GM18508 (cell line): ENCODE data around the gene ENAH.

ENCODE experiments used
- ATAC-seq: cut with Tn5 transposase; IDR thresholded peaks from one replicate; pipeline ENCODE4 v1.9.1; 2021; ENCODE audit warnings: moderate number of reproducible peaks; ENCODE audit not compliant: insufficient read depth, unreplicated experiment

ENAH gene

GRCh38 chr1:225610539-225610938, 42.4 kb downstream of the ENAH start:
- ATAC-seq = no peak

GRCh38 chr1:225608014-225608796, 44.7 kb downstream of the ENAH start:
- ATAC-seq = no peak

- ATAC-seq = no peak
Observed at GRCh38 chr1:225607355-225607754, 45.6 kb downstream of the ENAH start.

- ATAC-seq = no peak
Observed at GRCh38 chr1:225603538-225604354, 49.2 kb downstream of the ENAH start.

- no peak for ATAC-seq
Observed at GRCh38 chr1:225602590-225603206, 50.2 kb downstream of the ENAH start.

DNA sequence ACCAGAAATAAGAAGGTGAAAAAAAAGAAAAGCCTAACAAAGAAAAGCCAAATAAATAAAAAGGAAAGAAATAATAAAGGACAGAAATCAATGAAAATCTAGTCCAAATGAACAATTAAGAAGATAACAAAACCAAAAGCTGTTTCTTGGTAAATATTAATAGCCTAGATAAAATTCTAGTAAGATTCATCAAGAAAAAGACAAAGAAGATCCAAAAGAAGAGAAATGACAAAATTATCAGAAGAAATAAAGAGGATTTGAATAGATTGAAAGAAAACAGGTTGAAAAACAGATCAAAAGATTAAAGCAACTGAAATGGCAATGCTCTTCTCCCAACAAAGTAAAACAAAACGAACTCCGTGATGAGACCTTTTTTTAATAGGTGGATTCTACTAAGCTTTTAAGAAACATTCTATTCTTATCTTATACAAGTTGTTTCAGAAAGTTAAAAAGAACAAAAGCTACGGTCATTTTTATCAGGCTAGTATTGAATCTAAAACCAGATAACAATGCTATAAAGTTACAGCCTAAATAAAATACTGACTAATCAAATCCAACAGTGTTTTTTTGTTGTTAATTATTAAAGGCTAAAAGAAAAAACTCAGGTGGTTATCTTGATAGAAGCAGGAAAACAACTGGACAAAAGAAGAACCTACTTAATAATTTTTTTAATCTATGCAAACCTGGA, 50.9 kb downstream of the ENAH start:
- ATAC-seq = no peak

DNA sequence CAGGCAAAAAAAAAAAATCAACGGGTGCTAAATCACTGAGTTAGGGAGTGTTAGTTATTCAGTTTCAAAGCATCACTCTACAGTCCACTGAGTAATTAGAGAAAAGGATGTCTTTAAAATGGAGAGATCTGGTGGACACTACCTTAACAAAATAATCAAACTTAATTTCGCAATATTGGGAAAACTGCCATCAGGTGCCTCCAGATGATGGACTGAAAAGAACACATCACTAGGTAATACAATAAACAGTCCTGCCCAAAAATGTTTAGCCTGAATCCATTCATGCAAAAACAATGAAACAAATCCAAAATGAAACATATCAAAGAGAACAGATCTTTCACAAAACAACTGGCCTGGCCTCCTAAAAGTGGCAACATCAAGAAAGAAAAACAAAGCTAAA, 54.1 kb downstream of the ENAH start:
- no peak for ATAC-seq

GRCh38 chr1:225597926-225598575, 54.9 kb downstream of the ENAH start:
- ATAC-seq = no peak

DNA sequence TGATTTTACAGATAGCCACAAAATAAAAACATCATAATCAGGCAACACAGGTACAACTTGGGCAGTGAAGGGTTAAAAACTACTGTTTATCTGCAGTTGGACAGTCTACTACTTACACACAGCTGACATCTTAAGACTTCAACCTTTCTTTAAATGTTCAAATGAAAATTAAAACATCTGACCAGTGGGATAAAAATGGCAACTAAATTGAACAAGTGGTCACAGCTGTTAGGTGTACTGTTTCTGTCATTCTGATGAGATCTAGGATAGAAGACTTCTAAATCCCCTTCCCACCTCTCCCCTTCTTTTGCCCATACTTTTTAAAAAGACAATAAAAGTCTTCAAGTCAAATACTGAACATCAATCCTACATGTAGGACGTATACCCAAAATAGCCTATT, 56.2 kb downstream of the ENAH start:
- no peak for ATAC-seq

- ATAC-seq = no peak
Observed at GRCh38 chr1:225595974-225596551, 56.9 kb downstream of the ENAH start.

- ATAC-seq = no peak
Observed at GRCh38 chr1:225595452-225595851, 57.5 kb downstream of the ENAH start.

- ATAC-seq = no peak
Observed at GRCh38 chr1:225593414-225593813, 59.5 kb downstream of the ENAH start.

GRCh38 chr1:225592362-225593025, 60.4 kb downstream of the ENAH start:
- no peak for ATAC-seq

GRCh38 chr1:225587310-225587709, 65.6 kb downstream of the ENAH start:
- no peak for ATAC-seq

DNA sequence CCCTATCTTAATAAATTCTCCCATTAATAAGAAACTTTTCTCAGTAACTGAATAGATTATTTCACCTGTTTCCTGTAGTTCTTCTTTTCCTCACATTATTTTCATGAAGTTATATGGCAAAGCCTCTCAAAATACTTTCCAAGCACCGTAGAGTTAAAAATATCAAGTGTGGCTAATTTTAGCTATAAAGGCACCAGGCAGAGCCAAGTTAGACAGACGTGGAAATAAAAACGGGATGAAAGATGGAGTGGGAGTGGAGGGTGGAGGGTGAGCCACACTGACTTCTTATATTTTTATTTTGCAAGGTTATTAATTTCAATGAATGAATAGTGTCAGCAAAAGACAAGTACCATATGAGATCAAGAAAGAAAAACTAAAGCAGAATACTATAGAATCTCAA, 71.7 kb downstream of the ENAH start:
- no peak for ATAC-seq

DNA sequence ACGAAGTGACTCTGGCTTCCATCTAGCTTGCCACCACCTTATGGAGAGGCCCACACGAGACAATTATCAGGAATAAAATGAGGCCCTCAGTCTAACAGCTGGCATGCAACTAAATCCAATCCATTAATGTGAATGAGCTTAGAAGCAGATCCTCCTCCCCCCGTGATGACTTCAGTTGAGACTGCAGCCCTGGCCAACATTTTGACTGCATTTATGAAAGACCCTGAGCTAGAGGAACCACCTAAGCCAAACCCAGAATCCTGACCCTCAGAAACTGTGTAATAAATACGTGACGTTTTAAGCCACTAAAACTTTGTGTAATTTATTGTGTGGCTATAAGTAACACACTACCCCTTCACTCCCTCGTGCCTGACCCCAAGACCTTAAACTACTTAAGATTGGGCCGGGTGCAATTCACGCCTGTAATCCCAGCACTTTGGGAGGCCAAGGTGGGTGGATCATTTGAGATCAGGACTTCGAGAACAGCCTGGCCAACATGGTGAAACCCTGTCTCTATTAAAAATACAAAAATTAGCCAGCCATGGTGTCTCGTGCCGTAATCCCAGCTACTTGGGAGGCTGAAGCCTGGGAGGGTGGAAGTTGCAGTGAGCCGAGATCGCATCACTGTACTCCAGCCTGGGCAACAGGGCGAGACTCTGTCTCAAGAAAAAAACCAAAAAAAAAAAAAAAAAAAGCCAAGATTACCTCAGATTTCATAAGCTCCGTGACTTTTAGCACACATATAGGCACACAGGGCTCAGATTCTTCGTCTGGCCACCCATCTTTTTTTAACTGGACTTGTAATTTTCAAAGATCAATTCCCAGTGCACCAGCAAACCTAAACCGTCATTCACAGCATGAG, 72.5 kb downstream of the ENAH start:
- ATAC-seq = no peak

DNA sequence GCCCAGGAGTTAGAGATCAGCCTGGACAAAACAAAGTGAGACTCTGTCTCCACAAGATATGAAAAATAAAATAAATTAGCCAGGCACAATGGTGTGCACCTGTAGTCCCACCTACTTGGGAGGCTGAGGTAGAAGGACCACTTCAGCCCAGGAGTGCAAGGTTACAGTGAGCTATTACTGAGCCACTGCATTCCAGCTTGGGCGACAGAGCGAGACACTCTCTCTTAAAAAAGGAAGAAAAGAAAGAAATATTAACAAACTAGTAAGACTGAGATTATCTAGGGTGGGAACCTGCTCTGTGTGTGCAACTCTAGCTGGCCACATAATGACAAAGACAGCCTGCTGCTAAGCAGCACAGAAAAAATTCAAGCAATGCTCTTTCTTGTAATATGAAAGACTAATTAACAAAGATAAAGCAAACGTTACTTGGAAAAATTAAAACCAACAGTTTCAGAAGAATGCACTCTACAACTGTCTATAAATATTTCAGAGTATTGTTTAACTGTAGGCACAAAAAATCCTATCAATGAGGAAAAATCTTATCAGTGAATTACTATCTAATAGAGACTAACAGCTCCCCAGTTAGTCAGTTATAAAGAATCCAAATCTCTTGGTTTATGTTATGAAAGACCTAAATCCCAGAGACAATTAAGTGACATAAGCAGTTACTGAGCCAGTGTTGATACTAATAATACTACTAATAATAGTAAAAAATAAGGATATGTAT, 74.5 kb downstream of the ENAH start:
- ATAC-seq = no peak

GRCh38 chr1:225577241-225577640, 75.7 kb downstream of the ENAH start:
- ATAC-seq = no peak
